Measurements from ENCODE around the gene JAK1.

DNA sequence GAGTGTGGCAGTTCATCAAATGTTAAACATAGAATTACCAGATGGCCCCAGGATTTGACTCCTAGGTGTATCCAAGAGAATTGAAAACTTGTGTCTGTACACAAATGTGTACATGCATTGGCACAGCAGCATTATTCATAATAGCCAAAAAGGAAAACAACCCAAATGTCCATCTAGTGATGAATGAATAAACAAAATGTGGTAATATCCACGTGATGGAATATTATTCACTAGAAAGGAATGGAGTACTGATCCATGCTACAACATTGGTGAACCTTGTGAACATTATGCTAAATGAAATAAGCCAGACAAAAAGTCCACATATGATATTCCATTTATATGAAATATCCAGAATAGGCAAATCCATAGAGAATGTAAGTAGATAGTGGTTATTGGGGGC lies 143.7 kb downstream of the JAK1 start:
- TF ChIP-seq YY1 (tag by site-specific recombination; IDR thresholded peaks at IDR 0.05) (no peak), ZBTB7A (tag by site-specific recombination; IDR thresholded peaks at IDR 0.05; ENCODE audit: low read depth) (no peak), WT1 (tag by site-specific recombination; IDR thresholded peaks at IDR 0.05) (no peak)
- TF ChIP-seq, protein P1, sequence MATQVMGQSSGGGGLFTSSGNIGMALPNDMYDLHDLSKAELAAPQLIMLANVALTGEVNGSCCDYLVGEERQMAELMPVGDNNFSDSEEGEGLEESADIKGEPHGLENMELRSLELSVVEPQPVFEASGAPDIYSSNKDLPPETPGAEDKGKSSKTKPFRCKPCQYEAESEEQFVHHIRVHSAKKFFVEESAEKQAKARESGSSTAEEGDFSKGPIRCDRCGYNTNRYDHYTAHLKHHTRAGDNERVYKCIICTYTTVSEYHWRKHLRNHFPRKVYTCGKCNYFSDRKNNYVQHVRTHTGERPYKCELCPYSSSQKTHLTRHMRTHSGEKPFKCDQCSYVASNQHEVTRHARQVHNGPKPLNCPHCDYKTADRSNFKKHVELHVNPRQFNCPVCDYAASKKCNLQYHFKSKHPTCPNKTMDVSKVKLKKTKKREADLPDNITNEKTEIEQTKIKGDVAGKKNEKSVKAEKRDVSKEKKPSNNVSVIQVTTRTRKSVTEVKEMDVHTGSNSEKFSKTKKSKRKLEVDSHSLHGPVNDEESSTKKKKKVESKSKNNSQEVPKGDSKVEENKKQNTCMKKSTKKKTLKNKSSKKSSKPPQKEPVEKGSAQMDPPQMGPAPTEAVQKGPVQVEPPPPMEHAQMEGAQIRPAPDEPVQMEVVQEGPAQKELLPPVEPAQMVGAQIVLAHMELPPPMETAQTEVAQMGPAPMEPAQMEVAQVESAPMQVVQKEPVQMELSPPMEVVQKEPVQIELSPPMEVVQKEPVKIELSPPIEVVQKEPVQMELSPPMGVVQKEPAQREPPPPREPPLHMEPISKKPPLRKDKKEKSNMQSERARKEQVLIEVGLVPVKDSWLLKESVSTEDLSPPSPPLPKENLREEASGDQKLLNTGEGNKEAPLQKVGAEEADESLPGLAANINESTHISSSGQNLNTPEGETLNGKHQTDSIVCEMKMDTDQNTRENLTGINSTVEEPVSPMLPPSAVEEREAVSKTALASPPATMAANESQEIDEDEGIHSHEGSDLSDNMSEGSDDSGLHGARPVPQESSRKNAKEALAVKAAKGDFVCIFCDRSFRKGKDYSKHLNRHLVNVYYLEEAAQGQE (tag by site-specific recombination; IDR thresholded peaks at IDR 0.05): no peak

Measured in HEK293 (cell line).